Measurements from ENCODE around the gene XPNPEP2.

DNA sequence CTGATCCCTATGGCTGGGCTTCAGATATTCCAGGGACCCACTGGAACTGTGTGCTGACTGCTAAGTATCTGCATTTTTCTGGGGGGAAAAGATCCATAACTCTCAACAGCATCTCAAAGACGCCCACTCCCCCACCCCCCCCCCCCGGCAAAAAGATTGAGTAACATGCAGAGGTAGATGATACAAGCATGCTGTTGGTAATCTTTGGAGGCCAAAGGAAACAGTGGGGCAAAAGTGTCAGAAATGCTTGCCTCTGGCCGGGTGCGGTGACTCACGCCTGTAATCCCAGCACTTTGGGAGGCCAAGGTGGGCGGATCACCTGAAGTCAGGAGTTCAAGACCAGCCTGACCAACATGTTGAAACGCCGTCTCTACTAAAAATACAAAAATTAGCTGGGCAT is 12.2 kb downstream of the XPNPEP2 start:
- TF ChIP-seq ZKSCAN1 (IDR thresholded peaks at IDR 0.05; ENCODE audit: low read depth, low read length), result no peak
- TF ChIP-seq, protein P1, sequence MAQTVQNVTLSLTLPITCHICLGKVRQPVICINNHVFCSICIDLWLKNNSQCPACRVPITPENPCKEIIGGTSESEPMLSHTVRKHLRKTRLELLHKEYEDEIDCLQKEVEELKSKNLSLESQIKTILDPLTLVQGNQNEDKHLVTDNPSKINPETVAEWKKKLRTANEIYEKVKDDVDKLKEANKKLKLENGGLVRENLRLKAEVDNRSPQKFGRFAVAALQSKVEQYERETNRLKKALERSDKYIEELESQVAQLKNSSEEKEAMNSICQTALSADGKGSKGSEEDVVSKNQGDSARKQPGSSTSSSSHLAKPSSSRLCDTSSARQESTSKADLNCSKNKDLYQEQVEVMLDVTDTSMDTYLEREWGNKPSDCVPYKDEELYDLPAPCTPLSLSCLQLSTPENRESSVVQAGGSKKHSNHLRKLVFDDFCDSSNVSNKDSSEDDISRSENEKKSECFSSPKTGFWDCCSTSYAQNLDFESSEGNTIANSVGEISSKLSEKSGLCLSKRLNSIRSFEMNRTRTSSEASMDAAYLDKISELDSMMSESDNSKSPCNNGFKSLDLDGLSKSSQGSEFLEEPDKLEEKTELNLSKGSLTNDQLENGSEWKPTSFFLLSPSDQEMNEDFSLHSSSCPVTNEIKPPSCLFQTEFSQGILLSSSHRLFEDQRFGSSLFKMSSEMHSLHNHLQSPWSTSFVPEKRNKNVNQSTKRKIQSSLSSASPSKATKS (CRISPR knock-in tag; IDR thresholded peaks at IDR 0.05), result no peak

Measured in K562 (cell line).